Amniotic stem cell (primary cell): Measurements from ENCODE around the gene EFHD1.
"Not testable (repeated sequence)": the region's sequence is repeated elsewhere in the genome, so short reads cannot be mapped to it uniquely, and the experiment has no call there.

Source experiments
- DNase-seq: peaks from one replicate; lab custom pipeline; 2025; lab: John Stamatoyannopoulos, UW

The EFHD1 gene

GRCh38 chr2:232652505-232652851 lies 19.1 kb downstream of the EFHD1 start:
- no peak for DNase-seq

GRCh38 chr2:232653441-232653840 lies 20.0 kb downstream of the EFHD1 start:
- no peak for DNase-seq

GRCh38 chr2:232655392-232655791 lies 22.0 kb downstream of the EFHD1 start:
- DNase-seq, result no peak

- no peak for DNase-seq
Measured at GRCh38 chr2:232658217-232658785, 24.9 kb downstream of the EFHD1 start.

GRCh38 chr2:232659359-232659758 lies 26.0 kb downstream of the EFHD1 start:
- no peak for DNase-seq

- DNase-seq, result no peak
Measured at GRCh38 chr2:232662486-232663260, 29.3 kb downstream of the EFHD1 start.

GRCh38 chr2:232666051-232666805 lies 32.8 kb downstream of the EFHD1 start:
- DNase-seq, result no peak

GRCh38 chr2:232667989-232668583 lies 34.7 kb downstream of the EFHD1 start:
- DNase-seq, result no peak

- no peak for DNase-seq
Measured at GRCh38 chr2:232668805-232669444, 35.5 kb downstream of the EFHD1 start.

GRCh38 chr2:232672588-232672987 lies 39.2 kb downstream of the EFHD1 start:
- no peak for DNase-seq

GRCh38 chr2:232674491-232674890 lies 41.1 kb downstream of the EFHD1 start:
- no peak for DNase-seq

GRCh38 chr2:232675381-232675780 lies 42.0 kb downstream of the EFHD1 start:
- DNase-seq, result no peak

GRCh38 chr2:232680006-232680405 lies 46.6 kb downstream of the EFHD1 start:
- DNase-seq, result no peak

- no peak for DNase-seq
Measured at GRCh38 chr2:232681527-232681926, 48.1 kb downstream of the EFHD1 start.

- no peak for DNase-seq
Measured at GRCh38 chr2:232683368-232683767, 50.0 kb downstream of the EFHD1 start.

GRCh38 chr2:232685391-232685790 lies 52.0 kb downstream of the EFHD1 start:
- not testable (repeated sequence) for DNase-seq

- DNase-seq, result no peak
Measured at GRCh38 chr2:232687382-232688160, 54.2 kb downstream of the EFHD1 start.

GRCh38 chr2:232688201-232688600 lies 54.8 kb downstream of the EFHD1 start:
- DNase-seq, result no peak

- no peak for DNase-seq
Measured at GRCh38 chr2:232689152-232689910, 55.9 kb downstream of the EFHD1 start.

- DNase-seq, result not testable (repeated sequence)
Measured at GRCh38 chr2:232691117-232691516, 57.7 kb downstream of the EFHD1 start.

- no peak for DNase-seq
Measured at GRCh38 chr2:232693344-232693743, 59.9 kb downstream of the EFHD1 start.
